Colonic mucosa (tissue), 4 donors: Measurements from ENCODE around the gene SFI1. TPM values are rescaled to one million over a fixed set of nuclear protein-coding genes. Genes with fewer than 3 reads are reported as not detected.

Experiments used
- DNase-seq: peaks from one replicate; pipeline ENCODE4 v3.0.0-alpha.2; 2020
- H3K27ac ChIP-seq: fragments of 200-600 bp; one replicate; pipeline ENCODE4 v1.8.0; 2021
- H3K27me3 ChIP-seq: fragments of 200-600 bp; one replicate; pipeline ENCODE4 v1.8.0; 2021
- H3K36me3 ChIP-seq: fragments of 200-600 bp; one replicate; pipeline ENCODE4 v1.8.0; 2021
- H3K4me1 ChIP-seq: fragments of 200-600 bp; one replicate; pipeline ENCODE4 v1.8.0; 2021; ENCODE audit warnings: mild to moderate bottlenecking
- H3K4me3 ChIP-seq: fragments of 200-600 bp; one replicate; pipeline ENCODE4 v1.8.0; 2021
- H3K9ac ChIP-seq, 2 donors: one replicate each; pipeline ENCODE4 v1.7.0; 2013; ENCODE audit warnings: control low read depth in 2 of 2, low read depth in 2 of 2, low read length in 2 of 2
- H3K9me3 ChIP-seq: fragments of 200-600 bp; one replicate; pipeline ENCODE4 v1.8.0; 2021
- intact Hi-C: fragments of 100-400 bp; cut with DNase I; formaldehyde crosslinking; loops from one replicate; pipeline ENCODE4 v1.14.1; 2022
- total RNA-seq, 2 donors: library from RNA; stranded (reverse); fragmentation: NEBNext Ultra II Directional in 1 of 2; extraction: Animal tissue kit (Norgen Biotek cat#: 25700) in 1 of 2; gene quantifications; one replicate each; pipeline ENCODE4 v1.2.1, GENCODE V29; 2021
- TF ChIP-seq, protein P1 (sequence below): fragments of 200-600 bp; IDR thresholded peaks from one replicate; pipeline ENCODE4 v1.8.0; 2022; ENCODE audit warnings: antibody characterized with exemption, mild to moderate bottlenecking
- donor health status: healthy.
- donor health status: DM: no; HTN: no; CAD: no.
- donor health status: DM: no; HTN: no; CAD: no.

SFI1 gene
- total RNA-seq, 2 donors from 2014 or later, result 24.1 to 47.8 TPM

DNA sequence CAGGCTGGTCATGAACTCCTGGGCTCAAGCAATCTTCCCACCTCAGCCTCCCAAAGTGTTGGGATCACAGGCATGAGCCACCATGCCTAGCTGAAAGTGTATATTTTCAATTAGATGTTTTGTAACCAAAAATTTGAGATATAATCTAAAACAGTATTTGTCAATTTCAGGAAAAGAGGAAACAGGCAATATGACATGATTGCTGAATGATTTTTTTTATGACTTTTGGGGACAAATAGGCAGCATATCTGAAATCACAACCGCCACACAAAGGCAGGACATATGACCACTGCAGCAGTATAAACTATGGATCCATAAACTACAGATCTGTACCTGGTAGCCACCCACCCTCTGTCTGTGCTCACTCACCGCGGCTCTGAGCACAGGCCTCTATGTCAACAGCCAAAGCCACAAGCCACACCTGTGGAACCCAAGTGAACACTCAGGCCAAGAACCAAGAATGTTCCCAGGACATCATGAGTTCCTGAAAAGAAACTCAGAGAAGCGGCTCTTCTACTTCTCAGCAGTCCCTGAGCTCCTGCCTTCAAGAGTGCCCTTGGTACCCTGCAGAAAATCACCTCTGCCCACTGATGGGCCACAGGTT lies 143.2 kb downstream of the SFI1 start:
- Histone ChIP-seq H3K4me1 (peaks cover 20% of the 10 kb centered on the region), H3K9me3 (no peaks in the 10 kb centered on the region), H3K4me3 (no peak overlapping the region), H3K36me3 (no peaks in the 10 kb centered on the region), H3K9ac (no peak overlapping the region), H3K27me3 (no peaks in the 10 kb centered on the region), H3K27ac (no peak overlapping the region)
- DNase-seq, result no peak
- TF ChIP-seq, protein P1, sequence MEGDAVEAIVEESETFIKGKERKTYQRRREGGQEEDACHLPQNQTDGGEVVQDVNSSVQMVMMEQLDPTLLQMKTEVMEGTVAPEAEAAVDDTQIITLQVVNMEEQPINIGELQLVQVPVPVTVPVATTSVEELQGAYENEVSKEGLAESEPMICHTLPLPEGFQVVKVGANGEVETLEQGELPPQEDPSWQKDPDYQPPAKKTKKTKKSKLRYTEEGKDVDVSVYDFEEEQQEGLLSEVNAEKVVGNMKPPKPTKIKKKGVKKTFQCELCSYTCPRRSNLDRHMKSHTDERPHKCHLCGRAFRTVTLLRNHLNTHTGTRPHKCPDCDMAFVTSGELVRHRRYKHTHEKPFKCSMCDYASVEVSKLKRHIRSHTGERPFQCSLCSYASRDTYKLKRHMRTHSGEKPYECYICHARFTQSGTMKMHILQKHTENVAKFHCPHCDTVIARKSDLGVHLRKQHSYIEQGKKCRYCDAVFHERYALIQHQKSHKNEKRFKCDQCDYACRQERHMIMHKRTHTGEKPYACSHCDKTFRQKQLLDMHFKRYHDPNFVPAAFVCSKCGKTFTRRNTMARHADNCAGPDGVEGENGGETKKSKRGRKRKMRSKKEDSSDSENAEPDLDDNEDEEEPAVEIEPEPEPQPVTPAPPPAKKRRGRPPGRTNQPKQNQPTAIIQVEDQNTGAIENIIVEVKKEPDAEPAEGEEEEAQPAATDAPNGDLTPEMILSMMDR, result no peak
- intact Hi-C loops, result no loop called here

DNA sequence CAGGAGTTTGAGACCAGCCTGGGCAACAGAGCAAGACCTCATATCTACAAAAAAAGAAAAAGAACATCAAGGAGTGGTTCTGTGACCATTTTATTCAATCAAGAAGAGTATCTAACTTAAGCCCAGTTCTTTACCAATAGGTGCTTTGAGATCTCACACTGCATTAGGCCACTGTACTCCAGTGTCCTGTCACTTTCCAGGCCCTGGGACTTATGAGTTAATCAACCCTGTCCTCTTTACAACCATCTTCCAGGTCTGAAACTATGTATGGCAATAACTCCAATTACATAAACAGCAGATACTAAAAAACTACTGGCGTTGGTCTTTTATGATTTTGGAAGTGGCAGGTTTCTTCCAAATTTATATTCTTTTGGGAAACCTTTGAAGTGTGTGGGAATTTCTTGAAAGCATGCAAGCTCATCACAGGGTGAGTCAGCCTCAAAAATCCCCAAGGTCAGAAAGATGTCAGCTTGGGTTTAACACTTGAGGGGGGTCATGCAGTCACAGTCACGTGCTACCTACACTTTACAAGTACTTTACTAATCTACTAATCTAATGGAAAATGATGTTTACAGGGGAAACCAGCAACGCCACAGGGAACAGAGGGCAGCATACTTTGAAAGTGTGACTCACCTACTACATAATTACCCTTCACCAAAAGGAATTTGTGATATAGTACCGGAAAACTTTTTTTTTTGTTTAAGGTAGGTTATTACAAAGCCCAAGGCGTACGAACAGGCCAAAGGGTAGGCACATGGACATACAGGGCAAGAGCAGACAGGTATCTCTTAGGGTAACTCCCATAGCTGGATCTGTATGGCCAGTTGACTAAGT lies 150.1 kb downstream of the SFI1 start:
- no peak overlapping the region for H3K27ac ChIP-seq
- H3K36me3 ChIP-seq, result no peaks in the 10 kb centered on the region
- no peak overlapping the region for H3K9ac ChIP-seq
- H3K4me3 ChIP-seq, result no peak overlapping the region
- TF ChIP-seq, protein P1, result no peak
- H3K27me3 ChIP-seq, result no peaks in the 10 kb centered on the region
- intact Hi-C loops, result no loop called here
- H3K9me3 ChIP-seq, result no peaks in the 10 kb centered on the region
- H3K4me1 ChIP-seq, result no peaks in the 10 kb centered on the region
- no peak for DNase-seq

DNA sequence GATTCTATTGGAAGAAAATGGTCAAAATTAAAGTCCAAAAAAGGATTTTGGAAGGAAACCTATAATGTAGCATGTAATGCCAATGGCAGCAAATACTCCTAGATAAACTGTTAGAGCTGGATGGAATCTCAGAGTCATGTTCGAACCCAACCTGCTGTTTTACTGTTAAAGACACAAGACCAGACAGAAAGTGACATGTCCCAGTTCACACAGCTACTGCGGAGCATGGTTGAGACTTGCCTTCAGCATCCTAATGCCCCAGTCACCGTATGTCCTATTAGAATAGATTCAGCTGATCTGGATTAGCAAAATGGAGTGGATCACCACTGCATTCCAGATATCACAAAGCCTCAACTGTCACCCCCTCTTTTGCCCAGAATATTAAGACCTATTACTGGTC lies 150.7 kb downstream of the SFI1 start:
- H3K9ac ChIP-seq, result no peak overlapping the region
- no peak for DNase-seq
- H3K4me1 ChIP-seq, result no peaks in the 10 kb centered on the region
- no peaks in the 10 kb centered on the region for H3K36me3 ChIP-seq
- H3K4me3 ChIP-seq, result no peak overlapping the region
- intact Hi-C loops, result no loop called here
- TF ChIP-seq, protein P1, result no peak
- H3K27ac ChIP-seq, result no peak overlapping the region
- H3K27me3 ChIP-seq, result no peaks in the 10 kb centered on the region
- no peaks in the 10 kb centered on the region for H3K9me3 ChIP-seq

DNA sequence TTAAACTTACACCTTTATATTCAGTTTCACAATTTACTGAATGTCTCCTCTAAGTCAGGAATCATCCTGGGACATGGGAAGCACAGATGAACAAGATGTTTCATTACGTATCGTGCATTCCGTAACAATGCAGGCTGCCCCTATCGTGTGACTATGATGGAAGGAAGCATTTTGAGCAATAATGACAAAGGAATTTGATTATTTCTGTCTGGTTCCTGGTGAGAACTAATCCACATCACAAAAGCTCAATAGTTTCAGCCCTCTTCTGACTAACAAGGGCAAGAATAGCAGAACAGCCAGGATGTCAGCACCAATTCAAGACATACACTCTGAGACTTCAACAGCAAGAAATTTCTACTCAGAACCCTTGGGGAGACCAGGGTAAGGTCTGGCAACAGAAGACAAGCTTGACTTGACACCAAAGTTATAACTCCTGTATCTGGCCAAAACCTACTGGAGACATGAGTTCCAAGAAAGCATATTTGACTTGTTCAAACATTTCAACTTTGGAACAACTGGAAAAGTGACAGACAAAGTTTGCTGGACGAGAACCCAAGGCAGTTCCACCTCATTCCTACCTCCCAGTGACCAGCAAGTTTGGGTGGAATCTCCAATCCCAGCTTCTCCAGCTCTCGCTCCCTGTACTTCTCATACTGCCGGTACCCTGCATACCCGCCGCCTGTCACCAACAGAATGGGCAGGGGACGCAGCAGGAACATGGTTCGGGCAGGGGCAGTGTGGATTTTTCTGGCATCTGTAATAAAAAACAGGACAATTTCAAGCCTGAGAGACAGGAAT lies 151.4 kb downstream of the SFI1 start:
- H3K27ac ChIP-seq, result no peak overlapping the region
- intact Hi-C loops, result no loop called here
- no peaks in the 10 kb centered on the region for H3K36me3 ChIP-seq
- H3K4me1 ChIP-seq, result no peaks in the 10 kb centered on the region
- H3K9ac ChIP-seq, result no peak overlapping the region
- DNase-seq, result no peak
- TF ChIP-seq, protein P1, result no peak
- H3K4me3 ChIP-seq, result no peak overlapping the region
- no peaks in the 10 kb centered on the region for H3K9me3 ChIP-seq
- H3K27me3 ChIP-seq, result no peaks in the 10 kb centered on the region

DNA sequence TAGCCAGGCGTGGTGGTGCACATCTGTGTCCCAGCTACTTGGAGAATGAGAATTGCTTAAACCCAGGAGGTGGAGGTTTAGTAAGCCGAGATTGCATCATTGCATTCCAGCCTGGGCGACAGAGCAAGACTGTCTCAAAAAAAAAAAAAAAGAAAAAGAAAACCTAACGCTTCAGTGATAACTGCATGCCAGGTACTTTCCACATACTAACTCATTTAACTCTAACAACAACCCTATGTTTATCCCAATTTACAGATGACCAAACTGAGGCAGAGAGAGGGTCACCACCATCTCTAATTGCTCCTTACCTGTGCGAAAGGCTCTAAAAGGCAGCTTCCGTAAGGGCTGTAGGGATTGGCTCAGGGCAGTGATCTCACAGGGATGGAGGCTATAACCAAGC lies 154.1 kb downstream of the SFI1 start:
- Histone ChIP-seq H3K9me3 (no peaks in the 10 kb centered on the region), H3K36me3 (no peaks in the 10 kb centered on the region), H3K9ac (no peak overlapping the region), H3K27ac (no peak overlapping the region), H3K27me3 (no peaks in the 10 kb centered on the region), H3K4me1 (peaks cover 8% of the 10 kb centered on the region), H3K4me3 (no peak overlapping the region)
- no peak for DNase-seq
- intact Hi-C loops, result no loop called here
- TF ChIP-seq, protein P1, result no peak
